Activated CD4-positive, alpha-beta T cell treated with anti-CD3 and anti-CD28 coated beads, Interleukin-2, amount 50 U/mL, for 4 hours (primary cell): ENCODE data around the gene ZSCAN22.
"Not testable (repeated sequence)": the region's sequence is repeated elsewhere in the genome, so short reads cannot be mapped to it uniquely, and the experiment has no call there.

ENCODE experiments used
- DNase-seq, 2 experiments: peaks; one replicate each; pipeline ENCODE4 v3.0.0-alpha.2; 2020

ZSCAN22 gene

GRCh38 chr19:58326914-58327726, at the start of gene ZSCAN22:
Gene ZSCAN22, plus strand, starts transcription at chr19:58326994. Its CDS starts 7,809 bp downstream, at chr19:58334803.
- DNase-seq: peak; percentile 82 to 85

- no peak for DNase-seq
Measured at GRCh38 chr19:58277197-58277596, 49.6 kb upstream of the ZSCAN22 start.

- no peak for DNase-seq
Measured at GRCh38 chr19:58277748-58278540, 48.9 kb upstream of the ZSCAN22 start.

GRCh38 chr19:58278541-58279041, 48.2 kb upstream of the ZSCAN22 start, which contains the start of gene ZNF8:
Gene ZNF8, plus strand, starts transcription at chr19:58278955. Its CDS starts 127 bp downstream, at chr19:58279082.
- peak; percentile 95 for DNase-seq

GRCh38 chr19:58279042-58279924, 47.5 kb upstream of the ZSCAN22 start:
- peak; percentile 14 to 20 for DNase-seq

- no peak for DNase-seq
Measured at GRCh38 chr19:58279925-58280316, 46.9 kb upstream of the ZSCAN22 start.

- DNase-seq: no peak
Measured at GRCh38 chr19:58284199-58284598, 42.6 kb upstream of the ZSCAN22 start.

- no peak for DNase-seq
Measured at GRCh38 chr19:58291943-58292342, 34.9 kb upstream of the ZSCAN22 start.

GRCh38 chr19:58294743-58295374, 31.9 kb upstream of the ZSCAN22 start:
- no peak for DNase-seq

- no peak for DNase-seq
Measured at GRCh38 chr19:58296104-58296503, 30.7 kb upstream of the ZSCAN22 start.

- no peak for DNase-seq
Measured at GRCh38 chr19:58300620-58301019, 26.2 kb upstream of the ZSCAN22 start.

GRCh38 chr19:58304255-58304654, 22.5 kb upstream of the ZSCAN22 start:
- no peak for DNase-seq

GRCh38 chr19:58304748-58305064, 22.1 kb upstream of the ZSCAN22 start:
- DNase-seq: no peak

- DNase-seq: peak; percentile 88 to 91
Measured at GRCh38 chr19:58305065-58305931, 21.5 kb upstream of the ZSCAN22 start, which contains the start of gene ERVK3-1. Gene ERVK3-1, plus strand, starts transcription at chr19:58305377. Its CDS starts 6,792 bp downstream, at chr19:58312169.

- DNase-seq: no peak
Measured at GRCh38 chr19:58305932-58306323, 20.9 kb upstream of the ZSCAN22 start.

- no peak for DNase-seq
Measured at GRCh38 chr19:58307736-58308135, 19.1 kb upstream of the ZSCAN22 start.

- not testable (repeated sequence) for DNase-seq
Measured at GRCh38 chr19:58310685-58311084, 16.1 kb upstream of the ZSCAN22 start.

GRCh38 chr19:58311345-58311865, 15.4 kb upstream of the ZSCAN22 start:
- no peak for DNase-seq

GRCh38 chr19:58315580-58315979, 11.2 kb upstream of the ZSCAN22 start:
- DNase-seq: no peak

GRCh38 chr19:58317476-58318072, 9.2 kb upstream of the ZSCAN22 start:
- DNase-seq: no peak
